ENCODE data around the gene HSPG2. TPM values are rescaled to one million over a fixed set of nuclear protein-coding genes. Genes with fewer than 3 reads are reported as not detected.

Gene HSPG2
- total and polyA plus RNA-seq, 10 donors, result 14.4 to 395 (median 151) TPM

GRCh38 chr1:21775550-21775914, 161.6 kb downstream of the HSPG2 start:
- WGBS, 5 donors, result 42 to 59% (median 46%) methylated on average over 2 of the region's 2 CpGs
- Histone ChIP-seq H3K4me1 (peaks cover 32 to 98% (median 77%) of the 10 kb centered on the region in 6 donors), H3K27ac (peak overlapping the region in 6 of 8 donors; percentile 2 to 61 (median 31)), H3K4me3 (no peak overlapping the region), H3K27me3 (replicated peaks in 1 of 7) (no peaks in the 10 kb centered on the region), H3K36me3 (no peaks in the 10 kb centered on the region), H3K9me3 (no peaks in the 10 kb centered on the region)
- intact Hi-C loops (cut with DNase I; ENCODE audit: low total_unique reads), result no loop called here
- TF ChIP-seq POLR2AphosphoS5 (IDR thresholded peaks at IDR 0.05) (no peak), POLR2A (IDR thresholded peaks at IDR 0.05) (no peak), CTCF (IDR thresholded peaks at IDR 0.05 in 8 of 11, conservative IDR thresholded peaks at IDR 0.05 in 3 of 11) (no peak)
- DNase-seq, result no peak

GRCh38 chr1:21774835-21775549, 162.1 kb downstream of the HSPG2 start:
- DNase-seq, result no peak
- intact Hi-C loops (cut with DNase I; ENCODE audit: low total_unique reads), result no loop called here
- H3K27me3 ChIP-seq (replicated peaks in 1 of 7), result no peaks in the 10 kb centered on the region
- TF ChIP-seq CTCF (IDR thresholded peaks at IDR 0.05 in 8 of 11, conservative IDR thresholded peaks at IDR 0.05 in 3 of 11), result no peak
- TF ChIP-seq POLR2AphosphoS5 (IDR thresholded peaks at IDR 0.05), result no peak
- no peak for TF ChIP-seq POLR2A (IDR thresholded peaks at IDR 0.05)
- H3K4me3 ChIP-seq, result no peak overlapping the region
- H3K4me1 ChIP-seq, result peaks cover 28 to 98% (median 74%) of the 10 kb centered on the region in 6 donors
- no peaks in the 10 kb centered on the region for H3K36me3 ChIP-seq
- no peaks in the 10 kb centered on the region for H3K9me3 ChIP-seq
- H3K27ac ChIP-seq, result peak overlapping the region in 5 of 8 donors; percentile 2 to 67 (median 38)
- 88 to 93% (median 89%) methylated on average over 15 of the region's 15 CpGs for WGBS, 5 donors

- no peaks in the 10 kb centered on the region for H3K27me3 ChIP-seq (replicated peaks in 1 of 7)
- no peak overlapping the region for H3K4me3 ChIP-seq
- no peaks in the 10 kb centered on the region for H3K9me3 ChIP-seq
- no peak for TF ChIP-seq POLR2AphosphoS5 (IDR thresholded peaks at IDR 0.05)
- no peak for TF ChIP-seq CTCF (IDR thresholded peaks at IDR 0.05 in 8 of 11, conservative IDR thresholded peaks at IDR 0.05 in 3 of 11)
- no peak for TF ChIP-seq POLR2A (IDR thresholded peaks at IDR 0.05)
- peak overlapping the region in 7 of 8 donors; percentile 40 to 72 (median 54) for H3K27ac ChIP-seq
- DNase-seq, result no peak
- H3K4me1 ChIP-seq, result peaks cover 22 to 98% (median 74%) of the 10 kb centered on the region in 6 donors
- peaks cover 0 to 6% (median 0%) of the 10 kb centered on the region in 6 donors for H3K36me3 ChIP-seq
- 13 to 34% (median 17%) methylated on average over 3 of the region's 3 CpGs for WGBS, 5 donors
- intact Hi-C loops (cut with DNase I; ENCODE audit: low total_unique reads), result no loop called here
Measured at GRCh38 chr1:21773585-21773984, 163.5 kb downstream of the HSPG2 start.

Other genes starting within 250 kb of the HSPG2 start
- gene USP48, start 154.2 kb downstream of the HSPG2 start, total RNA-seq, result 100 to 1,000 TPM in 1 of 7 donors, 10 to 100 TPM in 6; 78.5 to 105 (median 98.0) TPM
- gene USP48, start 154.2 kb downstream of the HSPG2 start, polyA plus RNA-seq, result 10 to 100 TPM; 17.5 to 28.0 (median 25.7) TPM
- gene LDLRAD2, start 125.0 kb downstream of the HSPG2 start, total RNA-seq, result 1 to 10 TPM in 6 of 7 donors, under 1 TPM in 1; 0.94 to 1.9 (median 1.4) TPM
- 1 to 10 TPM; 1.3 to 4.3 (median 1.4) TPM for gene LDLRAD2, start 125.0 kb downstream of the HSPG2 start, polyA plus RNA-seq
- 1 to 10 TPM in 2 of 7 donors, under 1 TPM in 1, not detected in 4; 0.60 to 1.8 (median 1.3) TPM for gene CELA3B, start 39.7 kb upstream of the HSPG2 start, total RNA-seq
- under 1 TPM; 0.08 to 0.38 (median 0.24) TPM for gene CELA3B, start 39.7 kb upstream of the HSPG2 start, polyA plus RNA-seq
- 1 to 10 TPM in 3 of 7 donors, not detected in 4; 1.7 to 5.2 (median 3.9) TPM for gene CELA3A, start 64.3 kb upstream of the HSPG2 start, total RNA-seq
- gene CELA3A, start 64.3 kb upstream of the HSPG2 start, polyA plus RNA-seq, result under 1 TPM; 0.45 to 0.94 (median 0.80) TPM
- gene CDC42, start 115.4 kb upstream of the HSPG2 start, total RNA-seq, result 100 to 1,000 TPM; 209 to 254 (median 233) TPM
- 100 to 1,000 TPM; 108 to 165 (median 155) TPM for gene CDC42, start 115.4 kb upstream of the HSPG2 start, polyA plus RNA-seq
- under 1 TPM in 6 of 7 donors, not detected in 1; 0.07 to 0.47 (median 0.20) TPM for gene WNT4, start 205.8 kb upstream of the HSPG2 start, total RNA-seq
- gene WNT4, start 205.8 kb upstream of the HSPG2 start, polyA plus RNA-seq, result under 1 TPM; 0.08 to 0.16 (median 0.11) TPM

Measured in spleen (tissue), 11 donors.